ENCODE measurements around the gene TRIM29.

TRIM29 gene

GRCh38 chr11:120112174-120112796, 25.6 kb downstream of the TRIM29 start:
- Histone ChIP-seq H3K9ac (ENCODE audit: low read length in 5 of 5) (no peak overlapping the region), H3K9me3 (ENCODE audit: control insufficient read depth in 5 of 5, low read length in 5 of 5) (no peaks in the 10 kb centered on the region), H3K4me1 (ENCODE audit: control insufficient read depth in 5 of 5, insufficient read depth in 5 of 5, low read length in 5 of 5) (peaks cover 0 to 5% (median 2%) of the 10 kb centered on the region in 5 donors), H3K27me3 (ENCODE audit: control insufficient read depth in 5 of 5, insufficient read depth in 4 of 5, low read length in 5 of 5) (peaks cover 5 to 13% (median 12%) of the 10 kb centered on the region in 5 donors), H3K4me3 (ENCODE audit: low read depth in 1 of 5, low read length in 5 of 5) (no peak overlapping the region), H3K36me3 (ENCODE audit: control insufficient read depth in 5 of 5, insufficient read depth in 5 of 5, low read length in 5 of 5) (no peaks in the 10 kb centered on the region), H3K27ac (ENCODE audit: low read depth, low read length) (no peak overlapping the region)

- peaks cover 0 to 5% (median 2%) of the 10 kb centered on the region in 5 donors for H3K4me1 ChIP-seq (ENCODE audit: control insufficient read depth in 5 of 5, insufficient read depth in 5 of 5, low read length in 5 of 5)
- no peak overlapping the region for H3K27ac ChIP-seq (ENCODE audit: low read depth, low read length)
- H3K36me3 ChIP-seq (ENCODE audit: control insufficient read depth in 5 of 5, insufficient read depth in 5 of 5, low read length in 5 of 5), result no peaks in the 10 kb centered on the region
- no peak overlapping the region for H3K9ac ChIP-seq (ENCODE audit: low read length in 5 of 5)
- H3K9me3 ChIP-seq (ENCODE audit: control insufficient read depth in 5 of 5, low read length in 5 of 5), result no peaks in the 10 kb centered on the region
- no peak overlapping the region for H3K4me3 ChIP-seq (ENCODE audit: low read depth in 1 of 5, low read length in 5 of 5)
- peaks cover 11 to 22% (median 19%) of the 10 kb centered on the region in 5 donors for H3K27me3 ChIP-seq (ENCODE audit: control insufficient read depth in 5 of 5, insufficient read depth in 4 of 5, low read length in 5 of 5)
Measured at GRCh38 chr11:120109531-120109930, 28.4 kb downstream of the TRIM29 start.

GRCh38 chr11:120108785-120109168, 29.1 kb downstream of the TRIM29 start:
- Histone ChIP-seq H3K27ac (ENCODE audit: low read depth, low read length) (no peak overlapping the region), H3K9ac (ENCODE audit: low read length in 5 of 5) (no peak overlapping the region)

GRCh38 chr11:120108154-120108784, 29.6 kb downstream of the TRIM29 start:
- H3K9ac ChIP-seq (ENCODE audit: low read length in 5 of 5), result no peak overlapping the region
- peaks cover 11 to 28% (median 20%) of the 10 kb centered on the region in 5 donors for H3K27me3 ChIP-seq (ENCODE audit: control insufficient read depth in 5 of 5, insufficient read depth in 4 of 5, low read length in 5 of 5)
- no peaks in the 10 kb centered on the region for H3K36me3 ChIP-seq (ENCODE audit: control insufficient read depth in 5 of 5, insufficient read depth in 5 of 5, low read length in 5 of 5)

More at GRCh38 chr11:120108785-120109168, 29.1 kb downstream of the TRIM29 start:
- H3K9me3 ChIP-seq (ENCODE audit: control insufficient read depth in 5 of 5, low read length in 5 of 5), result no peaks in the 10 kb centered on the region
- no peak overlapping the region for H3K4me3 ChIP-seq (ENCODE audit: low read depth in 1 of 5, low read length in 5 of 5)
- H3K27me3 ChIP-seq (ENCODE audit: control insufficient read depth in 5 of 5, insufficient read depth in 4 of 5, low read length in 5 of 5), result peaks cover 11 to 26% (median 20%) of the 10 kb centered on the region in 5 donors
- no peaks in the 10 kb centered on the region for H3K36me3 ChIP-seq (ENCODE audit: control insufficient read depth in 5 of 5, insufficient read depth in 5 of 5, low read length in 5 of 5)
- peaks cover 0 to 5% (median under 1%) of the 10 kb centered on the region in 5 donors for H3K4me1 ChIP-seq (ENCODE audit: control insufficient read depth in 5 of 5, insufficient read depth in 5 of 5, low read length in 5 of 5)

GRCh38 chr11:120107692-120108091, 30.2 kb downstream of the TRIM29 start:
- H3K27ac ChIP-seq (ENCODE audit: low read depth, low read length), result no peak overlapping the region
- no peak overlapping the region for H3K9ac ChIP-seq (ENCODE audit: low read length in 5 of 5)
- peaks cover 0 to 5% (median 0%) of the 10 kb centered on the region in 5 donors for H3K4me1 ChIP-seq (ENCODE audit: control insufficient read depth in 5 of 5, insufficient read depth in 5 of 5, low read length in 5 of 5)
- H3K4me3 ChIP-seq (ENCODE audit: low read depth in 1 of 5, low read length in 5 of 5), result no peak overlapping the region
- peaks cover 11 to 28% (median 20%) of the 10 kb centered on the region in 5 donors for H3K27me3 ChIP-seq (ENCODE audit: control insufficient read depth in 5 of 5, insufficient read depth in 4 of 5, low read length in 5 of 5)
- no peaks in the 10 kb centered on the region for H3K9me3 ChIP-seq (ENCODE audit: control insufficient read depth in 5 of 5, low read length in 5 of 5)
- H3K36me3 ChIP-seq (ENCODE audit: control insufficient read depth in 5 of 5, insufficient read depth in 5 of 5, low read length in 5 of 5), result no peaks in the 10 kb centered on the region

More at GRCh38 chr11:120108154-120108784, 29.6 kb downstream of the TRIM29 start:
- H3K9me3 ChIP-seq (ENCODE audit: control insufficient read depth in 5 of 5, low read length in 5 of 5), result no peaks in the 10 kb centered on the region
- H3K4me1 ChIP-seq (ENCODE audit: control insufficient read depth in 5 of 5, insufficient read depth in 5 of 5, low read length in 5 of 5), result peaks cover 0 to 5% (median 0%) of the 10 kb centered on the region in 5 donors
- no peak overlapping the region for H3K4me3 ChIP-seq (ENCODE audit: low read depth in 1 of 5, low read length in 5 of 5)
- no peak overlapping the region for H3K27ac ChIP-seq (ENCODE audit: low read depth, low read length)

GRCh38 chr11:120106354-120107150, 31.4 kb downstream of the TRIM29 start:
- Histone ChIP-seq H3K27ac (ENCODE audit: low read depth, low read length) (no peak overlapping the region), H3K36me3 (ENCODE audit: control insufficient read depth in 5 of 5, insufficient read depth in 5 of 5, low read length in 5 of 5) (no peaks in the 10 kb centered on the region), H3K27me3 (ENCODE audit: control insufficient read depth in 5 of 5, insufficient read depth in 4 of 5, low read length in 5 of 5) (peaks cover 11 to 28% (median 22%) of the 10 kb centered on the region in 5 donors), H3K4me3 (ENCODE audit: low read depth in 1 of 5, low read length in 5 of 5) (no peak overlapping the region), H3K9me3 (ENCODE audit: control insufficient read depth in 5 of 5, low read length in 5 of 5) (no peaks in the 10 kb centered on the region), H3K4me1 (ENCODE audit: control insufficient read depth in 5 of 5, insufficient read depth in 5 of 5, low read length in 5 of 5) (no peaks in the 10 kb centered on the region), H3K9ac (ENCODE audit: low read length in 5 of 5) (no peak overlapping the region)

GRCh38 chr11:120105576-120105975, 32.3 kb downstream of the TRIM29 start:
- Histone ChIP-seq H3K4me3 (ENCODE audit: low read depth in 1 of 5, low read length in 5 of 5) (no peak overlapping the region), H3K9ac (ENCODE audit: low read length in 5 of 5) (no peak overlapping the region), H3K4me1 (ENCODE audit: control insufficient read depth in 5 of 5, insufficient read depth in 5 of 5, low read length in 5 of 5) (no peaks in the 10 kb centered on the region), H3K27ac (ENCODE audit: low read depth, low read length) (no peak overlapping the region), H3K27me3 (ENCODE audit: control insufficient read depth in 5 of 5, insufficient read depth in 4 of 5, low read length in 5 of 5) (peaks cover 11 to 28% (median 22%) of the 10 kb centered on the region in 5 donors), H3K36me3 (ENCODE audit: control insufficient read depth in 5 of 5, insufficient read depth in 5 of 5, low read length in 5 of 5) (no peaks in the 10 kb centered on the region), H3K9me3 (ENCODE audit: control insufficient read depth in 5 of 5, low read length in 5 of 5) (no peaks in the 10 kb centered on the region)

GRCh38 chr11:120104041-120104565, 33.8 kb downstream of the TRIM29 start:
- no peaks in the 10 kb centered on the region for H3K9me3 ChIP-seq (ENCODE audit: control insufficient read depth in 5 of 5, low read length in 5 of 5)
- H3K4me3 ChIP-seq (ENCODE audit: low read depth in 1 of 5, low read length in 5 of 5), result no peak overlapping the region
- no peak overlapping the region for H3K27ac ChIP-seq (ENCODE audit: low read depth, low read length)
- H3K27me3 ChIP-seq (ENCODE audit: control insufficient read depth in 5 of 5, insufficient read depth in 4 of 5, low read length in 5 of 5), result peaks cover 5 to 34% (median 23%) of the 10 kb centered on the region in 5 donors
- no peaks in the 10 kb centered on the region for H3K4me1 ChIP-seq (ENCODE audit: control insufficient read depth in 5 of 5, insufficient read depth in 5 of 5, low read length in 5 of 5)
- H3K9ac ChIP-seq (ENCODE audit: low read length in 5 of 5), result no peak overlapping the region
- H3K36me3 ChIP-seq (ENCODE audit: control insufficient read depth in 5 of 5, insufficient read depth in 5 of 5, low read length in 5 of 5), result no peaks in the 10 kb centered on the region

GRCh38 chr11:120102864-120103122, 35.1 kb downstream of the TRIM29 start:
- H3K4me1 ChIP-seq (ENCODE audit: control insufficient read depth in 5 of 5, insufficient read depth in 5 of 5, low read length in 5 of 5), result no peaks in the 10 kb centered on the region
- H3K36me3 ChIP-seq (ENCODE audit: control insufficient read depth in 5 of 5, insufficient read depth in 5 of 5, low read length in 5 of 5), result no peaks in the 10 kb centered on the region

More at GRCh38 chr11:120102864-120103122, 35.1 kb downstream of the TRIM29 start:
- Histone ChIP-seq H3K27me3 (ENCODE audit: control insufficient read depth in 5 of 5, insufficient read depth in 4 of 5, low read length in 5 of 5) (peaks cover 5 to 41% (median 32%) of the 10 kb centered on the region in 5 donors), H3K4me3 (ENCODE audit: low read depth in 1 of 5, low read length in 5 of 5) (no peak overlapping the region), H3K27ac (ENCODE audit: low read depth, low read length) (no peak overlapping the region), H3K9ac (ENCODE audit: low read length in 5 of 5) (no peak overlapping the region), H3K9me3 (ENCODE audit: control insufficient read depth in 5 of 5, low read length in 5 of 5) (no peaks in the 10 kb centered on the region)

All from subcutaneous abdominal adipose tissue (tissue), 5 donors.